Measurements from ENCODE around the gene DQX1.

- TF ChIP-seq CTCF (optimal IDR thresholded peaks at IDR 0.05 in 1 of 3, IDR thresholded peaks at IDR 0.05 in 1 of 3, conservative IDR thresholded peaks at IDR 0.05 in 1 of 3; ENCODE audit: extremely low read depth in 1 of 3, insufficient read depth in 2 of 3, low read length in 3 of 3) (no peak), EZH2 (IDR thresholded peaks at IDR 0.05; ENCODE audit: low read length) (no peak)
Observed at GRCh38 chr2:74471332-74472065, 54.5 kb downstream of the DQX1 start.

All from keratinocyte (primary cell).